Endothelial cell of umbilical vein (primary cell): ENCODE measurements around the gene DGCR2. TPM values are rescaled to one million over a fixed set of nuclear protein-coding genes. Genes with fewer than 3 reads are reported as not detected.

Experiments
- BruUV-seq: library from RNA; stranded (reverse); fragments of 400-500 nt; replicated peaks from 2 replicates; lab custom pipeline; 2021; lab: Mats Ljungman, UMichigan
- CTCF ChIA-PET: fragments of 300-600, 350-600 bp; sonication (Branson Sonifier 250); formaldehyde crosslinking; loops from one replicate; lab custom pipeline; 2021; ENCODE audit warnings: antibody characterized with exemption, inconsistent platforms; lab: Charles Lee
- POLR2A ChIA-PET: fragments of 300-600, 350-600 bp; sonication (Branson Sonifier 250); formaldehyde crosslinking; loops from one replicate; lab custom pipeline; 2021; ENCODE audit warnings: antibody characterized with exemption, inconsistent platforms; lab: Charles Lee
- DNase-seq: peaks from one replicate; pipeline ENCODE4 v3.0.0-alpha.2; 2011; ENCODE audit warnings: low read depth, low spot score
- FAIRE-seq: peaks from 2 replicates; lab custom pipeline; 2011; peaks lifted over from hg19 to GRCh38; lab: Jason Lieb, UNC
- H2AFZ ChIP-seq: 2 replicates; pipeline ENCODE4 v1.6.0; 2012; ENCODE audit warnings: low read depth, low read length, control low read depth, inconsistent platforms
- H3K27ac ChIP-seq: 2 replicates; pipeline ENCODE4 v1.5.1; 2011; ENCODE audit warnings: low read depth, mild to moderate bottlenecking, control low read depth, low read length, moderate library complexity; ENCODE audit not compliant: insufficient read depth
- H3K27me3 ChIP-seq, 2 experiments: 2 replicates each; pipeline versions ENCODE4 v1.6.0 to v1.6.1; 2011; ENCODE audit warnings: low read length in 2 of 2, mixed read lengths in 1 of 2; ENCODE audit not compliant: control insufficient read depth in 2 of 2, insufficient read depth in 2 of 2
- H3K36me3 ChIP-seq, 2 experiments: 2 replicates in 1 of 2; 3 replicates in 1 of 2; pipeline ENCODE4 v1.5.1; 2011; ENCODE audit warnings: low read length in 2 of 2, mild to moderate bottlenecking in 1 of 2, moderate library complexity in 1 of 2; ENCODE audit not compliant: control insufficient read depth in 2 of 2, insufficient read depth in 2 of 2; ENCODE audit errors: extremely low read depth in 1 of 2
- H3K4me1 ChIP-seq: 3 replicates; pipeline ENCODE4 v1.5.1; 2011; ENCODE audit warnings: mild to moderate bottlenecking, low read length; ENCODE audit not compliant: control insufficient read depth, insufficient read depth; ENCODE audit errors: extremely low read depth
- H3K4me2 ChIP-seq: 2 replicates; pipeline ENCODE4 v1.6.1; 2011; ENCODE audit warnings: low read length, control low read depth, mixed read lengths; ENCODE audit not compliant: insufficient read depth
- H3K4me3 ChIP-seq, 3 experiments: fragments of 200-600 bp in 1 of 3; sonication (generic), shearing (Covaris generic) in 1 of 3; replicated peaks in 1 of 3; 2 replicates each; pipeline ENCODE4 v1.5.1; 2011 to 2016; ENCODE audit warnings: control low read depth in 3 of 3, low read length in 3 of 3, mild to moderate bottlenecking in 2 of 3, inconsistent platforms in 1 of 3, low read depth in 1 of 3, moderate library complexity in 1 of 3; ENCODE audit not compliant: insufficient read depth in 1 of 3
- H3K79me2 ChIP-seq: 2 replicates; pipeline ENCODE4 v1.6.0; 2012; ENCODE audit warnings: low read length, inconsistent platforms; ENCODE audit not compliant: control insufficient read depth, insufficient read depth
- H3K9ac ChIP-seq: replicated peaks from 2 replicates; pipeline ENCODE3; 2011; ENCODE audit warnings: low read length, control low read depth; ENCODE audit not compliant: insufficient read depth; ENCODE audit errors: extremely low read depth
- H3K9me1 ChIP-seq: replicated peaks from 3 replicates; pipeline ENCODE4 v1.6.0; 2011; ENCODE audit warnings: mild to moderate bottlenecking, low read length; ENCODE audit not compliant: control insufficient read depth, insufficient read depth; ENCODE audit errors: extremely low read depth
- H3K9me3 ChIP-seq: replicated peaks from 2 replicates; pipeline ENCODE4 v1.5.1; 2012; ENCODE audit warnings: low read length, inconsistent platforms; ENCODE audit not compliant: control insufficient read depth, insufficient read depth
- H4K20me1 ChIP-seq: replicated peaks from 2 replicates; pipeline ENCODE3; 2011; ENCODE audit warnings: mild to moderate bottlenecking, low read length; ENCODE audit not compliant: control insufficient read depth, insufficient read depth; ENCODE audit errors: extremely low read depth
- EZH2 ChIP-seq: IDR thresholded peaks from 2 replicates; pipeline ENCODE4 v1.6.1; 2012; ENCODE audit warnings: borderline replicate concordance, low read depth, mild to moderate bottlenecking, moderate library complexity, low read length, inconsistent platforms; ENCODE audit not compliant: severe bottlenecking
- FOS ChIP-seq: IDR thresholded peaks from 2 replicates; pipeline ENCODE4 v1.6.1; 2011; ENCODE audit warnings: mild to moderate bottlenecking, low read length, moderate library complexity, borderline replicate concordance; ENCODE audit not compliant: insufficient read depth
- GATA2 ChIP-seq: IDR thresholded peaks from 2 replicates; pipeline ENCODE4 v1.7.0; 2011; ENCODE audit warnings: low read depth, mild to moderate bottlenecking, moderate library complexity, mixed read lengths, low read length; ENCODE audit not compliant: insufficient read length, insufficient read depth
- JUN ChIP-seq: IDR thresholded peaks from 2 replicates; pipeline ENCODE4 v1.6.1; 2011; ENCODE audit warnings: borderline replicate concordance, low read depth; ENCODE audit not compliant: insufficient read length, insufficient read depth
- POLR2A ChIP-seq: IDR thresholded peaks from 2 replicates; pipeline ENCODE4 v1.6.1; 2012; ENCODE audit warnings: low read depth, mild to moderate bottlenecking, control low read depth, low read length
- POLR2AphosphoS5 ChIP-seq: IDR thresholded peaks from 2 replicates; pipeline ENCODE4 v1.6.1; 2012; ENCODE audit warnings: low read depth, mild to moderate bottlenecking, control low read depth, low read length, moderate library complexity; ENCODE audit not compliant: insufficient read depth
- dilution Hi-C: fragments of 300-500 bp; cut with MboI; formaldehyde crosslinking; loops from one replicate; pipeline ENCODE4 v1.15.0; 2019; ENCODE audit warnings: low sequenced_read_pairs; ENCODE audit not compliant: extremely low pct_ligation_motif_present
- intact Hi-C: fragments of 100-400 bp; cut with micrococcal nuclease; formaldehyde crosslinking; loops from one replicate; pipeline ENCODE4 v1.10.0; 2022
- polyA plus RNA-seq, 4 experiments: library from polyadenylated mRNA; depleted of rRNA in 3 of 4; stranded (reverse) in 3 of 4; unstranded in 1 of 4; fragments of >200 nt; gene quantifications; 2 replicates each; pipeline versions ENCODE4 v1.2.1 to v1.2.3, GENCODE V29; 2011 to 2012; ENCODE audit warnings: missing spikeins in 1 of 4
- total RNA-seq: library from RNA; stranded (reverse); gene quantifications from 2 replicates; pipeline ENCODE4 v1.2.3, GENCODE V29; 2021

Gene DGCR2
- total and polyA plus RNA-seq, 2 donors (not counting 3 experiments of a cell fraction or from before 2014, with no cell fraction given): 44.8 to 51.2 TPM

DNA sequence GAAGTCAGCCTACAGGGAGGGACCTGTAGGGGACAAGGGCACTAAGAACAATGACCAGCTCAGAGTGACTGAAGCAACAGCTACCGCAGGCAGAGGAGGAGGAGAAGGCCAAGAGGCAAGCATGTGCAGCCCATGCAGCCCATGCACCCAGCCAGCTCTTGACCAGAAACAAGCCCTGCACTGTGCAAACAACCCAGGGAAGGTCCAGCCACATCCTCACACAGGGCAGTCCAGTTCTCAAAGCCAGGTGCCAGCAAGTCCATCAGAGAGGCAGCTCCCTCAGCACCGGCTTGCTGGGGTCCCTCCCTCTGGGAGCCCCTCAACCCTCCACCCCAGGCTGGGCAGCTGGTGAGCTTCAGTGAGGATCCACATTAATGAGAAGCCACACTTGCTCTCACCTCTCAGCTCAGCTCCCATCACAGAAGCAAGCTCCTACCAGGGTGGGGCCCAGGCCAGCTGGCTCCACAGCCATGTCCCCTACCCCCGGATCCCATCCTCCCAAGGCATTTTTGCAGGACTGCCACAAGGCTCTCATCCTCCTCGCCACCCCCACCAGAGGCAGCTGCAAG, 7.1 kb downstream of the DGCR2 start:
- no TSS peak for BruUV-seq

DNA sequence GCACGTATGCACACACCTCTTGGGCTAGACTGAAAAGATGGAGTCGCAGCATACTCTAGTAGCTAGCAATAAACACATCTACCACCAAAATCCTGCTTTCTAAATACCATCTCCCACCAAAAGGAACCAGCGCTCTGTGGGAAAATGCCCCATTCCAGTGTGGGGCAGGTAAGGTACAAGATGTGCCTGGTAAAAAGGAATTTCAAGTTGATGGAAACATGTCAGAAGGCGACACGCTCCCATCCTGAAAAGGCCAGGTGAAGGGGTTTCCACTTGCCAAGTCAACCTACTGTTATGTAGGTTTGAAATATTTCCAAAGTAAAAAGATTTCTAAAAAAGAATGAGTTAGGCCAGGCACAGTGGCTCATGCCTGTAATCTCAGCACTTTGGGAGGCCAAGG, 8.8 kb downstream of the DGCR2 start:
- Histone ChIP-seq H3K4me3 (no peak overlapping the region), H3K4me2 (no peak overlapping the region), H3K9me1 (no peaks in the 10 kb centered on the region), H3K4me1 (no peaks in the 10 kb centered on the region), H3K36me3 (no peaks in the 10 kb centered on the region), H4K20me1 (no peaks in the 10 kb centered on the region), H3K9ac (no peak overlapping the region), H3K79me2 (peaks cover 67% of the 10 kb centered on the region), H3K9me3 (no peaks in the 10 kb centered on the region), H3K27ac (no peak overlapping the region), H3K27me3 (no peaks in the 10 kb centered on the region), H2AFZ (no peak overlapping the region)
- no peak for DNase-seq
- POLR2A ChIA-PET: no interaction called here
- FAIRE-seq: no peak
- intact Hi-C loops (no loop called here), dilution Hi-C loops (no loop called here)
- CTCF ChIA-PET: no interaction called here
- BruUV-seq: no TSS peak
- TF ChIP-seq EZH2: no peak

More for the DNA sequence above, 7.1 kb downstream of the DGCR2 start:
- no peaks in the 10 kb centered on the region for H4K20me1 ChIP-seq
- no peaks in the 10 kb centered on the region for H3K4me1 ChIP-seq
- H3K36me3 ChIP-seq: peaks cover 0 to 2% of the 10 kb centered on the region in 2 experiments
- DNase-seq: no peak
- no peak overlapping the region for H3K9ac ChIP-seq
- H3K9me1 ChIP-seq: no peaks in the 10 kb centered on the region
- H3K9me3 ChIP-seq: no peaks in the 10 kb centered on the region
- intact Hi-C loops (no loop called here), dilution Hi-C loops (no loop called here)
- H3K4me2 ChIP-seq: no peak overlapping the region
- ChIA-PET CTCF (interaction anchor here (0.8 to 2.2 kb wide), 4 partner anchors 9 to 30 kb away, joined by 4 to 8 read pairs (median 5); no protein-coding TSS in a partner anchor), POLR2A (interaction anchor here (1.1 kb wide), 1 partner anchor 16 kb away, joined by 4 read pairs; no protein-coding TSS in a partner anchor)
- no peak overlapping the region for H3K27ac ChIP-seq
- TF ChIP-seq GATA2 (no peak), JUN (no peak), EZH2 (no peak), POLR2AphosphoS5 (no peak), POLR2A (no peak), FOS (no peak)
- peaks cover 69% of the 10 kb centered on the region for H3K79me2 ChIP-seq
- no peaks in the 10 kb centered on the region for H3K27me3 ChIP-seq
- no peak overlapping the region for H2AFZ ChIP-seq
- FAIRE-seq: no peak
- no peak overlapping the region for H3K4me3 ChIP-seq
